ENCODE results near the gene ACSL1. TPM values are rescaled to one million over a fixed set of nuclear protein-coding genes. Genes with fewer than 3 reads are reported as not detected.

The ACSL1 gene
- total RNA-seq, 1 experiment from 2014 or later = 25.9 TPM

- no peak for DNase-seq (ENCODE audit: low spot score)
Observed at GRCh38 chr4:184812199-184812542, 13.6 kb downstream of the ACSL1 start.

GRCh38 chr4:184811526-184812198 lies 14.1 kb downstream of the ACSL1 start:
- DNase-seq (ENCODE audit: low spot score) = no peak

GRCh38 chr4:184810720-184811119 lies 15.0 kb downstream of the ACSL1 start:
- no peak for DNase-seq (ENCODE audit: low spot score)

GRCh38 chr4:184808713-184809050 lies 17.1 kb downstream of the ACSL1 start:
- no peak for DNase-seq (ENCODE audit: low spot score)

GRCh38 chr4:184807797-184808712 lies 17.7 kb downstream of the ACSL1 start:
- DNase-seq (ENCODE audit: low spot score) = peak; percentile 51

- no peak for DNase-seq (ENCODE audit: low spot score)
Observed at GRCh38 chr4:184807256-184807655, 18.5 kb downstream of the ACSL1 start.

- DNase-seq (ENCODE audit: low spot score) = no peak
Observed at GRCh38 chr4:184806711-184807110, 19.1 kb downstream of the ACSL1 start.

GRCh38 chr4:184806229-184806550 lies 19.6 kb downstream of the ACSL1 start:
- no peak for DNase-seq (ENCODE audit: low spot score)

GRCh38 chr4:184805462-184806228 lies 20.1 kb downstream of the ACSL1 start:
- no peak for DNase-seq (ENCODE audit: low spot score)

GRCh38 chr4:184804621-184805020 lies 21.1 kb downstream of the ACSL1 start:
- no peak for DNase-seq (ENCODE audit: low spot score)

- no peak for DNase-seq (ENCODE audit: low spot score)
Observed at GRCh38 chr4:184803874-184804273, 21.9 kb downstream of the ACSL1 start.

- DNase-seq (ENCODE audit: low spot score) = no peak
Observed at GRCh38 chr4:184803133-184803532, 22.6 kb downstream of the ACSL1 start.

- DNase-seq (ENCODE audit: low spot score) = no peak
Observed at GRCh38 chr4:184802697-184803015, 23.1 kb downstream of the ACSL1 start.

- DNase-seq (ENCODE audit: low spot score) = peak; percentile 46
Observed at GRCh38 chr4:184801781-184802696, 23.7 kb downstream of the ACSL1 start.

- no peak for DNase-seq (ENCODE audit: low spot score)
Observed at GRCh38 chr4:184798504-184798903, 27.3 kb downstream of the ACSL1 start.

GRCh38 chr4:184796906-184797305 lies 28.9 kb downstream of the ACSL1 start:
- no peak for DNase-seq (ENCODE audit: low spot score)

- DNase-seq (ENCODE audit: low spot score) = no peak
Observed at GRCh38 chr4:184795214-184795844, 30.4 kb downstream of the ACSL1 start.

- no peak for DNase-seq (ENCODE audit: low spot score)
Observed at GRCh38 chr4:184794470-184794869, 31.3 kb downstream of the ACSL1 start.

GRCh38 chr4:184793735-184794355 lies 31.9 kb downstream of the ACSL1 start:
- DNase-seq (ENCODE audit: low spot score) = no peak

GRCh38 chr4:184792950-184793555 lies 32.7 kb downstream of the ACSL1 start:
- peak; percentile 92 for DNase-seq (ENCODE audit: low spot score)
